ENCODE measurements around the gene TTC19. TPM values are rescaled to one million over a fixed set of nuclear protein-coding genes. Genes with fewer than 3 reads are reported as not detected.

The TTC19 gene, protein sequence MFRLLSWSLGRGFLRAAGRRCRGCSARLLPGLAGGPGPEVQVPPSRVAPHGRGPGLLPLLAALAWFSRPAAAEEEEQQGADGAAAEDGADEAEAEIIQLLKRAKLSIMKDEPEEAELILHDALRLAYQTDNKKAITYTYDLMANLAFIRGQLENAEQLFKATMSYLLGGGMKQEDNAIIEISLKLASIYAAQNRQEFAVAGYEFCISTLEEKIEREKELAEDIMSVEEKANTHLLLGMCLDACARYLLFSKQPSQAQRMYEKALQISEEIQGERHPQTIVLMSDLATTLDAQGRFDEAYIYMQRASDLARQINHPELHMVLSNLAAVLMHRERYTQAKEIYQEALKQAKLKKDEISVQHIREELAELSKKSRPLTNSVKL
- total RNA-seq: 31.8 and 42.5 TPM in 2 replicates
- polyA plus RNA-seq: 39.0 and 46.5 TPM in 2 replicates

DNA sequence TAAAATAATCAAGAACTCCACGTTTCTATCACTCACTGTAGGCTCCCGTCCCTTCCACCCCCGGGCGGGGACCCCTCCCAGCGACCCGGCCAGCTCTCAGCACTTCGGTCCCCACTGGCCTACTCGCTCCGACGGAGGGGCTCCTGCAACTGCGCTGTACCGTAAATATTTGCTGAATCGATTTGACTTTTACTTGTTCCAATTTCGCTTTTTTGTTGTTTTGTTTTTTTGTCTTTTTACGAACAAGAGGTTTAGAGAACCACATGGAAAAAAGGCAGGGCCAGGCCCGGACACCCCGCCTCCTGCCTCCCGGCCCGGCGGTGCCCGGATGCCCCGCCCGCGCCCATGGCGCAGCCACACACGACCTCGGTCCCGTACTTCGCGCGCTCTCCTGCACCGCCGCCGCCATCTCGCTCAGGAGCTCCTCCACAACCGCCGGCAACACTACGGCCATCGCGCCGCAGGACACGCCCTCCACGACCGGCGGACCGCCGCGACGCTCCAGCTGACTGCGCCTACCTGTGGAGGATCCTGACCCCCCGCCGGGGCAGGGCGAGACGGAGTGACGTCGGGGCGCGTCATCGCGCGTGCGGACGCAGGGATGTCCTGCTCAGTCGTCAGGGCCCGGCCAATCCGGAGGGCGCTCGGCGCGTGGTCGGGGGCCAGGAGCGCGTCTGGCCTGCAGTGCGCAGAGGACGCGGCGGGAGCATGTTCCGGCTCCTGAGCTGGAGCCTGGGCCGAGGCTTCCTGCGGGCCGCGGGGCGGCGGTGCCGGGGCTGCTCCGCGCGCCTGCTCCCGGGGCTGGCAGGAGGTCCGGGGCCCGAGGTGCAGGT lies at the start of gene TTC19, which contains the start of gene ZSWIM7:
Gene TTC19, plus strand, starts transcription at position 684 of the 833 bp plus-strand sequence. Its CDS starts 25 bp downstream, at position 709.
Gene ZSWIM7, minus strand, starts transcription at position 564 of the 833 bp plus-strand sequence. Its CDS starts 110 bp downstream, at position 454.
- Histone ChIP-seq H3K9me2 (replicated peaks; ENCODE audit: insufficient read depth) (no peaks in the 10 kb centered on the region), H3K9me3 (ENCODE audit: low read depth) (peaks cover 8% of the 10 kb centered on the region), H3K27me3 (no peaks in the 10 kb centered on the region), H3K4me1 (ENCODE audit: insufficient read depth) (no peaks in the 10 kb centered on the region), H3K4me3 (peak within 1 kb of the TSS; percentile 83), H3K36me3 (replicated peaks; ENCODE audit: insufficient read depth, low read depth) (peaks cover 5% of the 10 kb centered on the region), H3K27ac (peak within 1 kb of the TSS; percentile 97), H3K4me2 (peak within 1 kb of the TSS; percentile 85), H3K79me2 (peaks cover 53% of the 10 kb centered on the region), H4K20me1 (ENCODE audit: insufficient read depth, poor library complexity, severe bottlenecking) (peaks cover 10% of the 10 kb centered on the region), H2AFZ (peak within 1 kb of the TSS; percentile 94)
- TF ChIP-seq EZH2 (IDR thresholded peaks at IDR 0.05; ENCODE audit: borderline replicate concordance) (no peak), EZH2phosphoT487 (IDR thresholded peaks at IDR 0.05; ENCODE audit: low read depth, severe bottlenecking, unreplicated experiment) (no peak)
- TF ChIP-seq, protein P1, sequence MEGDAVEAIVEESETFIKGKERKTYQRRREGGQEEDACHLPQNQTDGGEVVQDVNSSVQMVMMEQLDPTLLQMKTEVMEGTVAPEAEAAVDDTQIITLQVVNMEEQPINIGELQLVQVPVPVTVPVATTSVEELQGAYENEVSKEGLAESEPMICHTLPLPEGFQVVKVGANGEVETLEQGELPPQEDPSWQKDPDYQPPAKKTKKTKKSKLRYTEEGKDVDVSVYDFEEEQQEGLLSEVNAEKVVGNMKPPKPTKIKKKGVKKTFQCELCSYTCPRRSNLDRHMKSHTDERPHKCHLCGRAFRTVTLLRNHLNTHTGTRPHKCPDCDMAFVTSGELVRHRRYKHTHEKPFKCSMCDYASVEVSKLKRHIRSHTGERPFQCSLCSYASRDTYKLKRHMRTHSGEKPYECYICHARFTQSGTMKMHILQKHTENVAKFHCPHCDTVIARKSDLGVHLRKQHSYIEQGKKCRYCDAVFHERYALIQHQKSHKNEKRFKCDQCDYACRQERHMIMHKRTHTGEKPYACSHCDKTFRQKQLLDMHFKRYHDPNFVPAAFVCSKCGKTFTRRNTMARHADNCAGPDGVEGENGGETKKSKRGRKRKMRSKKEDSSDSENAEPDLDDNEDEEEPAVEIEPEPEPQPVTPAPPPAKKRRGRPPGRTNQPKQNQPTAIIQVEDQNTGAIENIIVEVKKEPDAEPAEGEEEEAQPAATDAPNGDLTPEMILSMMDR (IDR thresholded peaks at IDR 0.05; ENCODE audit: poor library complexity): no peak
- DNase-seq (ENCODE audit: low spot score): peak; percentile 97
- under 1% methylated on average over 87 of the region's 91 CpGs for WGBS (ENCODE audit: low lambda C conversion rate, missing lambda C conversion rate)

DNA sequence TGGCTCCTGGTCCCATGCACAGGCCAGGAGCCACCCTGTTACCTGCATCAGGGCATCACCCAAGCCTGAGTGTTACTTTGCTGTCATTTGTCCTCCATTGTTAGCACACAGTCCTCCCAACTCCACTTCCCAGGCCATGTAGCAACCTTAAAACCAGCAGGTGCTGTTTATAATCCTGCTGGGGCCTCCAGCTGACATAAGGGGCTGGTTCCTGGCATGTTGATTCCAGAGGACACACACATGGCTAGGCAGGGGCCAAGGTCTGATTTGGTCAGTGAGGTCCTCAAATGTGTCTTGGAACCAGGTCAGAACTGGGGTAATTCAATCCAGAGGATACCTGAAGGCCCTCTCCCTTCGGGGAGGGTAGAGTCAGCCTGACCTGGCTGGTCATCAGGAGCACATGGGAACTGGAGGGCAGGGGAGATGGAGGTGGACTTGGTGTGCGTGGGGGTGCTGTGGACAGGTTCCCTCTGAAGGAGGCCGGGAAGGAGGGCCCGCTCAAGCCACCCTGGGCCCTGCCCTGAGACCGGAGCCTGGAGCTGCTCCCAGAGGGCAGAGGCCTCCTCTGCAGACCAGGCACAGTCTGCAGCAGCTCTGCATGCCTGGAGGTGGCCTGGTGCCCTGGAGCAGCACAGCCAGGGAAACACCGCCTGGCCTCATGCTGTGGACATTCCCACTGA lies 48.1 kb upstream of the TTC19 start:
- Histone ChIP-seq H3K4me2 (no peak overlapping the region), H2AFZ (no peak overlapping the region), H3K4me3 (no peak overlapping the region), H3K27ac (no peak overlapping the region), H3K36me3 (replicated peaks; ENCODE audit: insufficient read depth, low read depth) (no peaks in the 10 kb centered on the region), H3K9me3 (ENCODE audit: low read depth) (no peaks in the 10 kb centered on the region), H3K79me2 (peaks cover 24% of the 10 kb centered on the region), H3K27me3 (peaks cover 2% of the 10 kb centered on the region), H3K4me1 (ENCODE audit: insufficient read depth) (peaks cover 9% of the 10 kb centered on the region), H4K20me1 (ENCODE audit: insufficient read depth, poor library complexity, severe bottlenecking) (no peaks in the 10 kb centered on the region), H3K9me2 (replicated peaks; ENCODE audit: insufficient read depth) (no peaks in the 10 kb centered on the region)
- TF ChIP-seq EZH2phosphoT487 (IDR thresholded peaks at IDR 0.05; ENCODE audit: low read depth, severe bottlenecking, unreplicated experiment): no peak
- no peak for TF ChIP-seq EZH2 (IDR thresholded peaks at IDR 0.05; ENCODE audit: borderline replicate concordance)
- TF ChIP-seq, protein P1 (IDR thresholded peaks at IDR 0.05; ENCODE audit: poor library complexity): no peak
- 95% methylated on average over 6 of the region's 6 CpGs for WGBS (ENCODE audit: low lambda C conversion rate, missing lambda C conversion rate)
- no peak for DNase-seq (ENCODE audit: low spot score)

DNA sequence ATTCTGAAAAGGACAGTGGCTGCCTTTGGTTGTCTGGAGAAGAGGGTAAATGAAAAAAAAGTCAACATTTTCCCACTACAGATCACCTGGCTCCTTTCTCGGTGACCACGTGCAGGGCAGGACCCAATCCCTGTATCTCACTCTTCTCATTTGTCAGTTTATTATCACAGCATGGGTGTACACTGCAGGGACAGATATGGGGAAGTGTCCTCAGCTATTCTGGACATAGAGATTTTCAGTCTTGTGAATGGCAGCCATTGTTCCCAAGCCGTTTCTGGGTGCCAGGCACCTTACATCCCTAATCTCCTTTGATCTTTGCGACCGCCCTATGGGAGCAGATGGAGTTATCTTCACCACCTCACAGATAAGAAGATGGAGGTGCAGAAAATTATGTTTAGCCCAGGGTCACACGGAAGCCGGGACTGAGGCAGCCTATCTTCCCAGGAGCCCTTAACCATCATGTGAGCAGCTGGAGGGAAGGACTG lies 47.5 kb upstream of the TTC19 start:
- no peaks in the 10 kb centered on the region for H4K20me1 ChIP-seq (ENCODE audit: insufficient read depth, poor library complexity, severe bottlenecking)
- H3K79me2 ChIP-seq: peaks cover 19% of the 10 kb centered on the region
- no peaks in the 10 kb centered on the region for H3K9me2 ChIP-seq (replicated peaks; ENCODE audit: insufficient read depth)
- no peak overlapping the region for H3K4me2 ChIP-seq
- DNase-seq (ENCODE audit: low spot score): no peak
- H2AFZ ChIP-seq: no peak overlapping the region
- H3K9me3 ChIP-seq (ENCODE audit: low read depth): no peaks in the 10 kb centered on the region
- no peaks in the 10 kb centered on the region for H3K36me3 ChIP-seq (replicated peaks; ENCODE audit: insufficient read depth, low read depth)
- no peaks in the 10 kb centered on the region for H3K27me3 ChIP-seq
- TF ChIP-seq EZH2phosphoT487 (IDR thresholded peaks at IDR 0.05; ENCODE audit: low read depth, severe bottlenecking, unreplicated experiment) (no peak), EZH2 (IDR thresholded peaks at IDR 0.05; ENCODE audit: borderline replicate concordance) (no peak)
- TF ChIP-seq, protein P1 (IDR thresholded peaks at IDR 0.05; ENCODE audit: poor library complexity): no peak
- no peak overlapping the region for H3K27ac ChIP-seq
- WGBS (ENCODE audit: low lambda C conversion rate, missing lambda C conversion rate): 67% methylated on average over 7 of the region's 7 CpGs
- H3K4me1 ChIP-seq (ENCODE audit: insufficient read depth): peaks cover 5% of the 10 kb centered on the region
- no peak overlapping the region for H3K4me3 ChIP-seq
